ENCODE measurements around the gene FOXD4L6.
"Not testable (repeated sequence)": the region's sequence is repeated elsewhere in the genome, so short reads cannot be mapped to it uniquely, and the experiment has no call there.

Gene FOXD4L6

GRCh38 chr9:41128581-41128980, at the start of gene FOXD4L6:
FOXD4L6 (minus strand) TSS chr9:41128681; CDS start chr9:41128383, 298 bp downstream.
- not testable (repeated sequence) for DNase-seq

DNA sequence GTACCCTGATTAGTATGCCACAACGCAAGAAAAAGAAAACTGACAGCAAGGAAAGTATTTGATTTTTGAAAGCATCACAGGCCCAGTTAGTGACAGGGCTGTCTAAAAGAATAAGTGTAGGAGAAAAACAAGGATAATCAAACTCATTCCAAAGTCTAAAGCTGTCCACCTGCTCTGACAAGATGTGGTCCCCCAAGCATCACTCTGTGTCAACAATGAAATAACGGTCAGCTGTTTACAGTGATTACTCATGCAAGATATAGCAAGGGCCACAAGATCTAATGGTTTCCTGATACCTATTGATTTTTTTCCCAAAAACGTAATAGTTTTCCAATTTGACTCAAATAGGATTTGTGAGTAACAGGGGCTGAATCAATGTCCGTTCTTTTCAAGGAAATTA, 46.5 kb upstream of the FOXD4L6 start:
- DNase-seq: not testable (repeated sequence)

GRCh38 chr9:41150116-41150515, 21.6 kb upstream of the FOXD4L6 start:
- DNase-seq: not testable (repeated sequence)

DNA sequence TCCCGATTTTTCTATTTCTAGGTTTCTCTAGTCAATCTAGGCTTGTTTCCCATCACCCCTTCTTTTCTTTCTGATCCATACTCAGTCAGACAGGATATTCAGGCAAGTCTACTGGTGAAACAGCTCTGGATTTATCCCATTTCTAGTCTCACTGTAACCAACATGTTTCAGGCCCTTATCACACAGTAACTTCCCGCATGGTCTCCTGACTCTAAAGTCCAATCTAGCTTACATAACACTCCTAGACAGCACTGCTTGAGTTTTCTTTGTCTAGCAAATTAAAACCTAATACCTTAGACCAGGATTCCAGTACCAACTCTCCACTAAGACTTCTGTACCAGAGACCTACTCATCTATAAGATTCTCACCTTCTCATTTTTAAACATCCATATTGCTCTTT, 13.4 kb upstream of the FOXD4L6 start:
- DNase-seq: not testable (repeated sequence)

- not testable (repeated sequence) for DNase-seq
Measured at GRCh38 chr9:41126746-41127446, 1.6 kb downstream of the FOXD4L6 start.

DNA sequence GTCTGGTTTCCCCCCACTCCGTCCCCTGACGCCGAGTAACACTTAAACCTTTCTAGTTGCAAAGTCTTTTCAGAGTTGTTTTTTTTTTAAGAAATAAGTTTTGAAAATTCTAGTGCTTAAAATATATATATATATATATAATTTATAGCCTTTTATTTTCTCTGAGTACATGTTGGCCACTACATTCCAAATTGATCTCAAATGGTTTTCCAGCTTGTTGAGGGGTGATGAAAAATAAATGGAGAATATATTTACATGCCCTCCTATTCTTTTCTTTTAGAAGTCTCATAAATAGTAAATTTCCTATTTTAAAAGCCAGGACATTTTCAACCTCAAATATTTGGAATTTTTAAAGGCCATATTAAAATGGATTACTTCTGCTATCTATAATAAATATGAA, 2.5 kb downstream of the FOXD4L6 start:
- not testable (repeated sequence) for DNase-seq

GRCh38 chr9:41125109-41125658, 3.3 kb downstream of the FOXD4L6 start:
- not testable (repeated sequence) for DNase-seq

- DNase-seq: not testable (repeated sequence)
Measured at GRCh38 chr9:41124250-41125108, 4.0 kb downstream of the FOXD4L6 start.

- DNase-seq: not testable (repeated sequence)
Measured at GRCh38 chr9:41123812-41124211, 4.7 kb downstream of the FOXD4L6 start.

GRCh38 chr9:41123396-41123795, 5.1 kb downstream of the FOXD4L6 start:
- not testable (repeated sequence) for DNase-seq

GRCh38 chr9:41120696-41121095, 7.8 kb downstream of the FOXD4L6 start:
- DNase-seq: not testable (repeated sequence)

- DNase-seq: not testable (repeated sequence)
Measured at GRCh38 chr9:41119719-41120118, 8.8 kb downstream of the FOXD4L6 start.

DNA sequence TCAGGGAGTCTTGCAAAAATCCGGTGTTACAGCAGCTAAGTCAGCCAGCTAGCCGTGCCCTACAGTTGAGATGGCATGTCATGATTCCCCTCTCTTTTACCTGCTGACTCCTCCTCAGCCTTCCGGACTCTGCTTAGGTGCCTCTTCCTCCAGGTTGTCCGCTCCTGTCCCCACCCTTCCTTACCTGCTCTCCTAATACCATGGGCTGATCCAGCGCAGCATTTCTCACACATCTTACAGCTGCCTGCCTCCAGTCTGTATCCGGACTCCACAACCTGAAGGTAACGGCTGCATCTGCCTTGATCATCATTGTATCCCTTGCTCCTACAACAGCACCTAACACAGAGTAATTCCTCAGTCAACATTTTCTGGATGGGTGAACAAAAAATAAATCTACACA, 9.2 kb downstream of the FOXD4L6 start:
- not testable (repeated sequence) for DNase-seq

GRCh38 chr9:41113348-41113747, 15.1 kb downstream of the FOXD4L6 start:
- DNase-seq: not testable (repeated sequence)

DNA sequence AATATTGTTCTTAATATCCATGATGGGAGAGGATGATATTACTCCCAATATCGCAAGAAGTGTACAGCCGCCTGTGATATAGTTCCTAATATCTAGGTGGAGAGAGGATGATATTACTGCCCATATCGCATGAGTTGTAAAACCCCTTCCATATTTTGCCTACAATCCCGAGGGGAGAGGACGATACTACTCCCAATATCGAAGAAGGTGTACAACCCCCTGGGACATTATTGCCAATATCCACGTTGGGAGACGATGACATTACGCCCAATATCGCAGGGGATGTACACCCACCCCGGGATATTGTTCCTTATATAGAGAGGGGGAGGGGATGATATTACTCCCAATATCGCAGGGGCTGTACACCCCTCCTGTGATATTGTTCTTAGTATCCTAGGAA, 17.1 kb downstream of the FOXD4L6 start:
- DNase-seq: not testable (repeated sequence)

DNA sequence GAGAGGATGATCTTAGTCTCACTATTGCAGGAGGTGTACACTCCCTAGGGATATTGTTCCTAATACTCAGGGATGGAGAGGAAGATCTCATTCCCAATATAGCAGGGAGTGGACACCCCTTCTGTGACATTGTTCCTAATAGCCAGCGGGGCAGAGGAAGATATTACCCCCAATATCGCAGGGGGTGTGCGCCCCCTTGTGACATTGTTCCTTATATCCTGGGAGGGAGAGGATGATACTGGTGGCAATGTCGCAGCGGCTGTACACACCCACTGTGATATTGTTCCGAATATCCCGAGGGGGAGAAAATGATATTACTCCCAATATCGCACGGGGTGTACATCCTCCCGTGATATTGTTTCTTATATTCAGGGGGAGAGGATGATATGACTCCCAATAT, 17.6 kb downstream of the FOXD4L6 start:
- DNase-seq: peak; percentile 12

DNA sequence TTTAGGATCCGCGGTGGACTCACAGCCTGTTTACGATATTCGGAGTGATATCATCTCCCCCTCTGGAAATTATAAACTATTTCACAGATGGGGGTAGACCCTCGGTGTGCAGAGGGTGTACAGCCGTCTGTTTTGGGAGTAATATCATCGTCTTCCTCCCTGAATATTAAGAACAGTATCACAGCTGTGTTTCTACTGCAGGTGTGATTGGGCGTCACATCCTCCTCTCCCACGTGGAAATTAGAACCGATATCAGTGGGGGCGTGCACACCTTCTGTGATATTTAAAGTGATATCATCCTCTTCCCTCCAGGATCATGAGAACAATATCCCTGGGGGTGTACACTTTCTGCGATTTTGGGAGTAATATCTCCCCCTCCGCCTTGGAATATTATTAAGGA, 19.2 kb downstream of the FOXD4L6 start:
- not testable (repeated sequence) for DNase-seq

- DNase-seq: not testable (repeated sequence)
Measured at GRCh38 chr9:41108816-41109215, 19.7 kb downstream of the FOXD4L6 start.

GRCh38 chr9:41106472-41107116, 21.9 kb downstream of the FOXD4L6 start:
- DNase-seq: not testable (repeated sequence)

- DNase-seq: not testable (repeated sequence)
Measured at GRCh38 chr9:41105557-41106253, 22.8 kb downstream of the FOXD4L6 start.

GRCh38 chr9:41104542-41104941, 23.9 kb downstream of the FOXD4L6 start:
- not testable (repeated sequence) for DNase-seq

- not testable (repeated sequence) for DNase-seq
Measured at GRCh38 chr9:41100508-41100907, 28.0 kb downstream of the FOXD4L6 start.

Measured in hematopoietic multipotent progenitor cell treated with erythropoietin and hydrocortisone succinate and interleukin-3 and kit ligand, for 8 days (in vitro differentiated cells).